Measurements from ENCODE around the gene AIRE.

- TF ChIP-seq CTCF (IDR thresholded peaks at IDR 0.05 in 4 of 5, conservative IDR thresholded peaks at IDR 0.05 in 1 of 5) (no peak), POLR2A (IDR thresholded peaks at IDR 0.05) (no peak)
Observed at GRCh38 chr21:44295163-44295573, 9.5 kb downstream of the AIRE start.

All from gastrocnemius medialis (tissue), 4 donors.